H9 (cell line): ENCODE results near the gene METTL8. TPM values are rescaled to one million over a fixed set of nuclear protein-coding genes. Genes with fewer than 3 reads are reported as not detected.
A peak's percentile ranks its signal among the peaks of the same experiment; 100 is the strongest.

Experiments
- DNase-seq: peaks from one replicate; pipeline ENCODE4 v3.0.0-alpha.2; 2017
- H2AFZ ChIP-seq: one replicate; pipeline ENCODE4 v1.6.1; 2013; ENCODE audit warnings: mild to moderate bottlenecking, low read length, control low read depth, moderate library complexity
- H2AK5ac ChIP-seq: 2 replicates; pipeline ENCODE4 v1.6.1; 2013; ENCODE audit warnings: low read length, control low read depth, mixed read lengths; ENCODE audit not compliant: insufficient read length
- H2BK120ac ChIP-seq: one replicate; pipeline ENCODE4 v1.6.1; 2013; ENCODE audit warnings: low read depth, mild to moderate bottlenecking, low read length, control low read depth, inconsistent platforms; ENCODE audit not compliant: poor library complexity, severe bottlenecking
- H2BK12ac ChIP-seq: 2 replicates; pipeline ENCODE4 v1.6.1; 2013; ENCODE audit warnings: low read length, control low read depth, mixed read lengths, low read depth; ENCODE audit not compliant: insufficient read length
- H2BK15ac ChIP-seq: 2 replicates; pipeline ENCODE4 v1.6.1; 2013; ENCODE audit warnings: low read depth, low read length, control low read depth
- H2BK20ac ChIP-seq: one replicate; pipeline ENCODE4 v1.6.1; 2013; ENCODE audit warnings: low read depth, mild to moderate bottlenecking, low read length, control low read depth, inconsistent platforms; ENCODE audit not compliant: poor library complexity, severe bottlenecking
- H2BK5ac ChIP-seq: 2 replicates; pipeline ENCODE4 v1.6.1; 2013; ENCODE audit warnings: low read length, control low read depth, mixed read lengths; ENCODE audit not compliant: insufficient read length
- H3K14ac ChIP-seq: 2 replicates; pipeline ENCODE4 v1.6.1; 2013; ENCODE audit warnings: low read length, control low read depth; ENCODE audit not compliant: insufficient read depth
- H3K18ac ChIP-seq: 2 replicates; pipeline ENCODE4 v1.6.1; 2013; ENCODE audit warnings: low read depth, mild to moderate bottlenecking, mixed read lengths, low read length, control low read depth; ENCODE audit not compliant: insufficient read length
- H3K23ac ChIP-seq: 2 replicates; pipeline ENCODE4 v1.6.1; 2013; ENCODE audit warnings: low read length, control low read depth, mixed read lengths, low read depth; ENCODE audit not compliant: insufficient read length
- H3K23me2 ChIP-seq: 2 replicates; pipeline ENCODE4 v1.6.1; 2013; ENCODE audit warnings: low read depth, mild to moderate bottlenecking, mixed read lengths, low read length, control low read depth; ENCODE audit not compliant: insufficient read length, poor library complexity, severe bottlenecking
- H3K27ac ChIP-seq: 2 replicates; pipeline ENCODE4 v1.5.1; 2013; ENCODE audit warnings: low read length, control low read depth, mixed read lengths, low read depth; ENCODE audit not compliant: insufficient read length
- H3K27me3 ChIP-seq: 2 replicates; pipeline ENCODE4 v1.6.1; 2013; ENCODE audit warnings: low read length, control low read depth, inconsistent platforms; ENCODE audit not compliant: insufficient read depth
- H3K4ac ChIP-seq: 2 replicates; pipeline ENCODE4 v1.6.1; 2013; ENCODE audit warnings: low read depth, mild to moderate bottlenecking, control low read depth, inconsistent platforms, low read length, moderate library complexity
- H3K4me1 ChIP-seq: 2 replicates; pipeline ENCODE4 v1.6.1; 2013; ENCODE audit warnings: low read length, control low read depth, inconsistent platforms; ENCODE audit not compliant: insufficient read depth
- H3K4me2 ChIP-seq: 2 replicates; pipeline ENCODE4 v1.6.1; 2013; ENCODE audit warnings: low read length, control low read depth, mixed read lengths; ENCODE audit not compliant: insufficient read length, insufficient read depth
- H3K56ac ChIP-seq: 2 replicates; pipeline ENCODE4 v1.6.1; 2013; ENCODE audit warnings: low read depth, mild to moderate bottlenecking, mixed read lengths, low read length, control low read depth; ENCODE audit not compliant: insufficient read length
- H3K79me1 ChIP-seq: 2 replicates; pipeline ENCODE4 v1.6.1; 2013; ENCODE audit warnings: low read depth, mild to moderate bottlenecking, moderate library complexity, low read length, control low read depth, inconsistent platforms; ENCODE audit not compliant: insufficient read depth, poor library complexity, severe bottlenecking
- H3K79me2 ChIP-seq: 2 replicates; pipeline ENCODE4 v1.6.1; 2013; ENCODE audit warnings: low read length, control low read depth, inconsistent platforms; ENCODE audit not compliant: insufficient read depth
- H3K9ac ChIP-seq: 2 replicates; pipeline ENCODE4 v1.6.1; 2013; ENCODE audit warnings: low read length, control low read depth, mixed read lengths; ENCODE audit not compliant: insufficient read length; ENCODE audit errors: extremely low read depth
- H3K9me3 ChIP-seq: one replicate; pipeline ENCODE4 v1.6.1; 2013; ENCODE audit warnings: low read depth, low read length, inconsistent platforms; ENCODE audit not compliant: control insufficient read depth
- H3T11ph ChIP-seq: one replicate; pipeline ENCODE4 v1.6.1; 2013; ENCODE audit warnings: mild to moderate bottlenecking, low read length, control low read depth, inconsistent platforms
- H4K20me1 ChIP-seq: one replicate; pipeline ENCODE4 v1.6.1; 2013; ENCODE audit not compliant: control insufficient read depth, insufficient read length, insufficient read depth
- H4K5ac ChIP-seq: 2 replicates; pipeline ENCODE4 v1.6.1; 2013; ENCODE audit warnings: low read depth, mild to moderate bottlenecking, mixed read lengths, low read length, control low read depth; ENCODE audit not compliant: insufficient read length
- H4K8ac ChIP-seq: replicated peaks from 2 replicates; pipeline ENCODE4 v1.6.1; 2013; ENCODE audit warnings: low read length, control low read depth, mixed read lengths, low read depth; ENCODE audit not compliant: insufficient read length
- H4K91ac ChIP-seq: 2 replicates; pipeline ENCODE4 v1.6.1; 2013; ENCODE audit warnings: low read depth, mild to moderate bottlenecking, moderate library complexity, mixed read lengths, low read length, control low read depth; ENCODE audit not compliant: insufficient read length
- H3K27ac Mint-ChIP-seq, 3 experiments: 2 replicates in 2 of 3; 3 replicates in 1 of 3; pipeline ENCODE4 v1.8.0; 2020 to 2021; ENCODE audit warnings: mixed read lengths in 3 of 3, mild to moderate bottlenecking in 1 of 3, moderate library complexity in 1 of 3
- H3K27me3 Mint-ChIP-seq: 2 replicates; pipeline ENCODE4 v1.8.0; 2021; ENCODE audit warnings: low read depth, mild to moderate bottlenecking, moderate library complexity, mixed read lengths
- H3K36me3 Mint-ChIP-seq, 3 experiments: 2 replicates in 2 of 3; 3 replicates in 1 of 3; pipeline ENCODE4 v1.8.0; 2020 to 2021; ENCODE audit warnings: low read depth in 3 of 3, mixed read lengths in 3 of 3; ENCODE audit not compliant: insufficient read depth in 1 of 3
- H3K4me1 Mint-ChIP-seq, 2 experiments: 2 replicates each; pipeline ENCODE4 v1.8.0; 2020; ENCODE audit warnings: mixed read lengths in 2 of 2
- H3K4me3 Mint-ChIP-seq, 2 experiments: 2 replicates in 1 of 2; 3 replicates in 1 of 2; pipeline ENCODE4 v1.8.0; 2020 to 2021; ENCODE audit warnings: mild to moderate bottlenecking in 2 of 2, mixed read lengths in 2 of 2, moderate library complexity in 1 of 2
- H3K9me3 Mint-ChIP-seq, 2 experiments: 2 replicates in 1 of 2; 3 replicates in 1 of 2; pipeline ENCODE4 v1.8.0; 2020; ENCODE audit warnings: mild to moderate bottlenecking in 2 of 2, mixed read lengths in 2 of 2, moderate library complexity in 1 of 2
- WGBS: extraction: QIAGEN DNeasy Blood & Tissue Kit; methylation state at CpG from one replicate; pipeline ENCODE4 v1.1.7; 2013; ENCODE audit warnings: missing lambda C conversion rate, low lambda C conversion rate, mixed read lengths; ENCODE audit not compliant: insufficient read length; ENCODE audit errors: extremely low coverage; 5-methylcytosine and 5-hydroxymethylcytosine counted together
- total RNA-seq: library from RNA; stranded (reverse); gene quantifications from 2 replicates; pipeline ENCODE4 v1.2.1, GENCODE V29; 2021
- TF ChIP-seq, protein P1 (sequence below): fragments of 200-600 bp; sonication (generic); conservative IDR thresholded peaks from 3 replicates; pipeline ENCODE4 v1.8.0; 2021; ENCODE audit warnings: antibody characterized with exemption, mild to moderate bottlenecking

Gene METTL8
- total RNA-seq, 1 experiment from 2014 or later: 40.9 TPM

DNA sequence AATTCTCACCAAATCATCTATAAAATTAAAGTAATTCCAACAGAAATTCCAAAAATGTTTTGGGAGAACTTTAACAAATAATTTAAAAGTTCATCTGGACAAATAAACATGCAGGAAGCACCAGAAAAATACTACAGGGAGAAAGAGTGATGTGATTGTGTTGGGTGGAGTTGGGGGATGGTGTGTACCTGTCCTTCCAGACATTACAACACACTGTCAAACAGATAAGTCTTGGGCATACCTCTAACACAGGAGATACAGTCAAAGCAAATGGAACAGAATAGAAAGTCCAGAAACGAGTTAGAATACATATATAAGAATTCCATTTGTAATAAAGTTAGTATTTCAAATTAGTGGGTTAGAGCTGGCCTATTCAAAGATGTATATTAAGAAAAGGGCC lies 22.6 kb downstream of the METTL8 start:
- Mint-ChIP-seq H3K27ac (peak overlapping the region in 1 of 3 experiments; percentile 67; a peak in 1 of 7 replicates), H3K4me3 (no peak overlapping the region), H3K9me3 (no peaks in the 10 kb centered on the region), H3K36me3 (peaks cover 0 to 2% (median 0%) of the 10 kb centered on the region in 3 experiments; a peak in 1 of 7 replicates), H3K27me3 (no peaks in the 10 kb centered on the region), H3K4me1 (peaks cover 39 to 52% of the 10 kb centered on the region in 2 experiments)
- H3K23me2 ChIP-seq: no peaks in the 10 kb centered on the region
- H3K9me3 ChIP-seq: no peaks in the 10 kb centered on the region
- TF ChIP-seq, protein P1, sequence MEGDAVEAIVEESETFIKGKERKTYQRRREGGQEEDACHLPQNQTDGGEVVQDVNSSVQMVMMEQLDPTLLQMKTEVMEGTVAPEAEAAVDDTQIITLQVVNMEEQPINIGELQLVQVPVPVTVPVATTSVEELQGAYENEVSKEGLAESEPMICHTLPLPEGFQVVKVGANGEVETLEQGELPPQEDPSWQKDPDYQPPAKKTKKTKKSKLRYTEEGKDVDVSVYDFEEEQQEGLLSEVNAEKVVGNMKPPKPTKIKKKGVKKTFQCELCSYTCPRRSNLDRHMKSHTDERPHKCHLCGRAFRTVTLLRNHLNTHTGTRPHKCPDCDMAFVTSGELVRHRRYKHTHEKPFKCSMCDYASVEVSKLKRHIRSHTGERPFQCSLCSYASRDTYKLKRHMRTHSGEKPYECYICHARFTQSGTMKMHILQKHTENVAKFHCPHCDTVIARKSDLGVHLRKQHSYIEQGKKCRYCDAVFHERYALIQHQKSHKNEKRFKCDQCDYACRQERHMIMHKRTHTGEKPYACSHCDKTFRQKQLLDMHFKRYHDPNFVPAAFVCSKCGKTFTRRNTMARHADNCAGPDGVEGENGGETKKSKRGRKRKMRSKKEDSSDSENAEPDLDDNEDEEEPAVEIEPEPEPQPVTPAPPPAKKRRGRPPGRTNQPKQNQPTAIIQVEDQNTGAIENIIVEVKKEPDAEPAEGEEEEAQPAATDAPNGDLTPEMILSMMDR: no peak
- no peak overlapping the region for H3K4me2 ChIP-seq
- no peak overlapping the region for H3K56ac ChIP-seq
- H2BK5ac ChIP-seq: no peak overlapping the region
- H3K4ac ChIP-seq: no peak overlapping the region
- no peak overlapping the region for H2BK20ac ChIP-seq
- H3K23ac ChIP-seq: no peak overlapping the region
- no peak overlapping the region for H4K8ac ChIP-seq
- no peaks in the 10 kb centered on the region for H4K20me1 ChIP-seq
- no peak overlapping the region for H2BK12ac ChIP-seq
- no peaks in the 10 kb centered on the region for H3K79me1 ChIP-seq
- H3K27ac ChIP-seq: no peak overlapping the region
- no peak overlapping the region for H3K14ac ChIP-seq
- H2BK15ac ChIP-seq: no peak overlapping the region
- peaks cover 4% of the 10 kb centered on the region; the same call in 1 of the 2 replicates for H3K79me2 ChIP-seq
- H3K9ac ChIP-seq: no peak overlapping the region
- no peak overlapping the region for H3T11ph ChIP-seq
- no peak for DNase-seq
- H2AK5ac ChIP-seq: no peak overlapping the region
- no peaks in the 10 kb centered on the region for H3K27me3 ChIP-seq
- H3K18ac ChIP-seq: no peak overlapping the region
- H3K4me1 ChIP-seq: peaks cover 8% of the 10 kb centered on the region; the same call in 1 of the 2 replicates
- WGBS: no CpG with 5 or more reads among the region's 1 CpG
- H4K91ac ChIP-seq: no peak overlapping the region
- H2BK120ac ChIP-seq: no peak overlapping the region
- H4K5ac ChIP-seq: no peak overlapping the region
- H2AFZ ChIP-seq: no peak overlapping the region
